ENCODE measurements around the gene MAN1B1. TPM values are rescaled to one million over a fixed set of nuclear protein-coding genes. Genes with fewer than 3 reads are reported as not detected.
"Not testable (repeated sequence)": the region's sequence is repeated elsewhere in the genome, so short reads cannot be mapped to it uniquely, and the experiment has no call there.

MAN1B1 gene
- total RNA-seq, 1 experiment from 2014 or later = 50.9 TPM

GRCh38 chr9:137116728-137117127 is 29.9 kb downstream of the MAN1B1 start:
- no peak for DNase-seq (ENCODE audit: low read depth, low spot score)
- BruUV-seq (replicated peaks) = no TSS peak
- ChIA-PET POLR2A (no interaction called here), CTCF (no interaction called here), RAD21 (ENCODE audit: low non-redundant PET in 1 of 2, low total read pairs in 2 of 2, uncharacterized antibody in 2 of 2, unreplicated experiment in 2 of 2) (no interaction called here)
- H4K20me1 ChIP-seq (ENCODE audit: insufficient read depth) = no peaks in the 10 kb centered on the region
- no peak for ATAC-seq
- no peak overlapping the region for H3K4me2 ChIP-seq (ENCODE audit: low read length)
- no peak overlapping the region for H3K27ac ChIP-seq (ENCODE audit: low read depth, low read length)
- intact Hi-C loops (cut with micrococcal nuclease) = no loop called here
- H3K9me3 ChIP-seq (ENCODE audit: control insufficient read depth in 1 of 2, insufficient read depth in 1 of 2, low read depth in 1 of 2, low read length in 2 of 2) = no peaks in the 10 kb centered on the region
- H3K9ac ChIP-seq (ENCODE audit: low read length) = no peak overlapping the region
- TF ChIP-seq POLR2A (IDR thresholded peaks at IDR 0.05; ENCODE audit: borderline replicate concordance, extremely low read depth, insufficient read depth, insufficient read length) = no peak
- TF ChIP-seq ELF1 (IDR thresholded peaks at IDR 0.05; ENCODE audit: borderline replicate concordance, low read depth) = no peak
- TF ChIP-seq EGR1 (IDR thresholded peaks at IDR 0.05; ENCODE audit: low read depth) = no peak
- no peak for TF ChIP-seq POLR2AphosphoS5 (IDR thresholded peaks at IDR 0.05; ENCODE audit: low read depth, low read length)
- no peak for TF ChIP-seq SP1 (IDR thresholded peaks at IDR 0.05; ENCODE audit: low read depth)
- no peak for TF ChIP-seq ZFX (IDR thresholded peaks at IDR 0.05)
- no peak for TF ChIP-seq FOSL1 (IDR thresholded peaks at IDR 0.05; ENCODE audit: low read depth)
- TF ChIP-seq CBX3 (IDR thresholded peaks at IDR 0.05; ENCODE audit: low read depth) = no peak
- no peak for TF ChIP-seq EZH2 (IDR thresholded peaks at IDR 0.05)
- TF ChIP-seq SIN3A (IDR thresholded peaks at IDR 0.05; ENCODE audit: low read depth) = no peak
- no peaks in the 10 kb centered on the region for H3K9me2 ChIP-seq (ENCODE audit: insufficient read depth)
- no peak overlapping the region for H2AFZ ChIP-seq (ENCODE audit: low read depth, low read length, poor library complexity, severe bottlenecking)
- H3K27me3 ChIP-seq (ENCODE audit: insufficient read depth, low read length) = no peaks in the 10 kb centered on the region
- peaks cover 19% of the 10 kb centered on the region for H3K79me2 ChIP-seq (ENCODE audit: insufficient read depth, low read length)
- H3K4me3 ChIP-seq (replicated peaks in 1 of 2; ENCODE audit: low read depth in 1 of 2, low read length in 2 of 2) = no peak overlapping the region
- H3K36me3 ChIP-seq (ENCODE audit: control insufficient read depth in 1 of 2, insufficient read depth in 2 of 2, low read length in 2 of 2) = peaks cover 5 to 13% of the 10 kb centered on the region in 2 experiments; a peak in 3 of 4 replicates
- peaks cover 4 to 21% of the 10 kb centered on the region in 2 experiments for H3K4me1 ChIP-seq (ENCODE audit: control insufficient read depth in 1 of 2, insufficient read depth in 2 of 2, low read length in 2 of 2)

GRCh38 chr9:137117269-137117731 is 30.5 kb downstream of the MAN1B1 start:
- Histone ChIP-seq H3K9me2 (ENCODE audit: insufficient read depth) (no peaks in the 10 kb centered on the region), H3K9me3 (ENCODE audit: control insufficient read depth in 1 of 2, insufficient read depth in 1 of 2, low read depth in 1 of 2, low read length in 2 of 2) (no peaks in the 10 kb centered on the region), H3K4me3 (replicated peaks in 1 of 2; ENCODE audit: low read depth in 1 of 2, low read length in 2 of 2) (no peak overlapping the region), H3K4me2 (ENCODE audit: low read length) (no peak overlapping the region), H3K79me2 (ENCODE audit: insufficient read depth, low read length) (peaks cover 13% of the 10 kb centered on the region), H3K27me3 (ENCODE audit: insufficient read depth, low read length) (no peaks in the 10 kb centered on the region), H3K36me3 (ENCODE audit: control insufficient read depth in 1 of 2, insufficient read depth in 2 of 2, low read length in 2 of 2) (peaks cover 0 to 8% of the 10 kb centered on the region in 2 experiments; a peak in 1 of 4 replicates), H4K20me1 (ENCODE audit: insufficient read depth) (no peaks in the 10 kb centered on the region), H3K27ac (ENCODE audit: low read depth, low read length) (no peak overlapping the region), H3K4me1 (ENCODE audit: control insufficient read depth in 1 of 2, insufficient read depth in 2 of 2, low read length in 2 of 2) (peaks cover 7 to 27% of the 10 kb centered on the region in 2 experiments), H2AFZ (ENCODE audit: low read depth, low read length, poor library complexity, severe bottlenecking) (no peak overlapping the region), H3K9ac (ENCODE audit: low read length) (no peak overlapping the region)
- ChIA-PET POLR2A (no interaction called here), RAD21 (ENCODE audit: low non-redundant PET in 1 of 2, low total read pairs in 2 of 2, uncharacterized antibody in 2 of 2, unreplicated experiment in 2 of 2) (interaction anchor here in 1 of 2 experiments (1.3 kb wide), 1 partner anchor 119 kb away, joined by 4 read pairs; no protein-coding TSS in a partner anchor), CTCF (interaction anchor here (1.4 to 1.7 kb wide), 2 partner anchors 72 to 119 kb away, joined by 3 to 8 read pairs; partner anchors contain the start of gene SSNA1)
- no peak for TF ChIP-seq ELF1 (IDR thresholded peaks at IDR 0.05; ENCODE audit: borderline replicate concordance, low read depth)
- no peak for TF ChIP-seq RAD21 (IDR thresholded peaks at IDR 0.05; ENCODE audit: low read depth)
- TF ChIP-seq SP1 (IDR thresholded peaks at IDR 0.05; ENCODE audit: low read depth) = no peak
- TF ChIP-seq YY1 (IDR thresholded peaks at IDR 0.05; ENCODE audit: extremely low read depth, insufficient replicate concordance, low read depth, low read length) = no peak
- TF ChIP-seq POLR2A (IDR thresholded peaks at IDR 0.05; ENCODE audit: borderline replicate concordance, extremely low read depth, insufficient read depth, insufficient read length) = no peak
- no peak for TF ChIP-seq SRF (IDR thresholded peaks at IDR 0.05; ENCODE audit: low read depth)
- intact Hi-C loops (cut with micrococcal nuclease) = no loop called here
- ATAC-seq = no peak
- BruUV-seq (replicated peaks) = no TSS peak
- DNase-seq (ENCODE audit: low read depth, low spot score) = no peak

GRCh38 chr9:137118092-137118603 is 31.4 kb downstream of the MAN1B1 start:
- not testable (repeated sequence) for H3K27me3 ChIP-seq (ENCODE audit: insufficient read depth, low read length); H2AFZ ChIP-seq (ENCODE audit: low read depth, low read length, poor library complexity, severe bottlenecking); H3K79me2 ChIP-seq (ENCODE audit: insufficient read depth, low read length); H3K9me2 ChIP-seq (ENCODE audit: insufficient read depth); H3K36me3 ChIP-seq (ENCODE audit: control insufficient read depth in 1 of 2, insufficient read depth in 2 of 2, low read length in 2 of 2); DNase-seq (ENCODE audit: low read depth, low spot score); H3K4me2 ChIP-seq (ENCODE audit: low read length); BruUV-seq (replicated peaks); H3K27ac ChIP-seq (ENCODE audit: low read depth, low read length); ATAC-seq; H4K20me1 ChIP-seq (ENCODE audit: insufficient read depth); H3K4me3 ChIP-seq (replicated peaks in 1 of 2; ENCODE audit: low read depth in 1 of 2, low read length in 2 of 2); H3K9me3 ChIP-seq (ENCODE audit: control insufficient read depth in 1 of 2, insufficient read depth in 1 of 2, low read depth in 1 of 2, low read length in 2 of 2); H3K9ac ChIP-seq (ENCODE audit: low read length)
- H3K4me1 ChIP-seq (ENCODE audit: control insufficient read depth in 1 of 2, insufficient read depth in 2 of 2, low read length in 2 of 2) = peaks cover 10 to 33% of the 10 kb centered on the region in 2 experiments
- ChIA-PET CTCF (interaction anchor here (0.6 to 1.7 kb wide), 7 partner anchors 13 to 119 kb away, joined by 3 to 8 read pairs (median 3); partner anchors contain the start of gene SSNA1), POLR2A (interaction anchor here (0.6 to 1.0 kb wide), 3 partner anchors 32 to 305 kb away, joined by 3 to 5 read pairs (median 4); partner anchors contain the start of genes EXD3, MAN1B1 and NOXA1), RAD21 (ENCODE audit: low non-redundant PET in 1 of 2, low total read pairs in 2 of 2, uncharacterized antibody in 2 of 2, unreplicated experiment in 2 of 2) (interaction anchor here (1.0 to 1.3 kb wide), 2 partner anchors 110 to 119 kb away, joined by 3 to 4 read pairs; partner anchors contain the start of gene RNF224 (in 1 of the 2))
- intact Hi-C loops (cut with micrococcal nuclease) = loop anchor here (1.0 to 2.0 kb wide), 2 partner anchors 32 to 45 kb away; partner anchors contain the start of gene MAN1B1

Measured in HCT116 (cell line).